ENCODE results near the gene NRTN. TPM values are rescaled to one million over a fixed set of nuclear protein-coding genes. Genes with fewer than 3 reads are reported as not detected.

Gene NRTN
- total and polyA plus RNA-seq, 7 experiments from 2014 or later: 0.19 to 1.0 (median 0.66) TPM; not detected in 1

DNA sequence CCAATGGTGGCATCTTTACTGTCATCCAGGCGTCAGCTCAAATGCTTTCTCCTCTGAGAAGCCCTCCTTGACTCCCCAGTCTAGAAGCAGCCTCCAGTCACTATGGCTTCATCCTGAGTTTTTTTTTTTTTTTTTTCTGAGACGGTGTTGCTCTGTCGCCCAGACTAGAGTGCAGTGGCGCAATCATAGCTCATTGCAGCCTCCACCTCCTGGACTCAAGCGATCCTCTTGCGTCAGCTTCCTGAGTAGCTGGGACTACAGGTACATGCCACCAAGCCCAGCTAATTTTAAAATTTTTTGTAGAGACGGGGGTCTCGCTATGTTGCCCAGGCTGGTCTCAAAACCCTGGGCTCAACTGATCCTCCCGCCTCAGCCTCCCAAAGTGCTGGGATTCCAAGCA is 4.2 kb downstream of the NRTN start:
- peaks cover 0 to 26% (median 0%) of the 10 kb centered on the region in 5 donors for H3K27me3 Mint-ChIP-seq
- no peak overlapping the region for H3K4me3 Mint-ChIP-seq
- Histone ChIP-seq H3K27ac (ENCODE audit: low read depth, low read length) (no peak overlapping the region), H3K27me3 (ENCODE audit: control insufficient read depth in 2 of 2, insufficient read depth in 2 of 2, low read length in 2 of 2) (no peaks in the 10 kb centered on the region), H3K36me3 (ENCODE audit: control insufficient read depth in 2 of 3, insufficient read depth in 3 of 3, low read length in 3 of 3) (no peaks in the 10 kb centered on the region), H3K4me1 (ENCODE audit: control insufficient read depth in 2 of 2, insufficient read depth in 2 of 2, low read length in 2 of 2) (peaks cover 4 to 6% of the 10 kb centered on the region in 2 donors), H3K9me3 (ENCODE audit: control insufficient read depth in 2 of 3, low read length in 3 of 3) (no peaks in the 10 kb centered on the region), H3K4me3 (ENCODE audit: low read length) (no peak overlapping the region)
- DNase-seq (no peak), ATAC-seq (no peak)
- no peaks in the 10 kb centered on the region for H3K9me3 Mint-ChIP-seq
- peaks cover 0 to 10% (median 5%) of the 10 kb centered on the region in 7 donors for H3K4me1 Mint-ChIP-seq
- POLR2A ChIA-PET: interaction anchor here (1.1 to 2.3 kb wide), 2 partner anchors 18 to 19 kb away, joined by 4 to 6 read pairs; no protein-coding TSS in a partner anchor
- H3K27ac Mint-ChIP-seq: peak overlapping the region in 1 of 9 donors; percentile 20
- intact Hi-C loops (cut with micrococcal nuclease): no loop called here
- CTCF ChIA-PET: interaction anchor here (0.9 kb wide), 1 partner anchor 214 kb away, joined by 3 read pairs; no protein-coding TSS in a partner anchor
- H3K36me3 Mint-ChIP-seq: no peaks in the 10 kb centered on the region

DNA sequence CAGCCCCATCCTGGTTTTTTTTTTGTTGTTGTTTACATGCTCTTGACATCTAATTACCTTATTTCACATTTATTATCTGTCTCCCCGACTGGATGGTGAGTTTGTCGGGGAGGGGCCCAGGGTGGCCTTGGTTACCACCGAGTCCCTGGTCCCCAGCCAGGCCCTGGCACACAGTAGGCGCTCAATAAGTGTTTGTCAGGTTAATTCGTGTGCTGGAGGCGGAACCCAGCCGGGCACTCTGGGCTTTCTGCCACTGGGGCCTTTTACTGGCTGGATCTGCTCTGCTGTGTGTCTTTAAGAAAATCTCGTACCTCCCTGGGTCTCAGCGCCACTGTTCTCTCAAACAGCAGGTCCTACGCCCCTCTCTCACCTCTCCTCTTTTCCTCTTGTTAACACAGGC is 4.6 kb downstream of the NRTN start:
- Histone ChIP-seq H3K4me1 (ENCODE audit: control insufficient read depth in 2 of 2, insufficient read depth in 2 of 2, low read length in 2 of 2) (peaks cover under 1 to 2% of the 10 kb centered on the region in 2 donors), H3K27me3 (ENCODE audit: control insufficient read depth in 2 of 2, insufficient read depth in 2 of 2, low read length in 2 of 2) (no peaks in the 10 kb centered on the region), H3K27ac (ENCODE audit: low read depth, low read length) (no peak overlapping the region), H3K9me3 (ENCODE audit: control insufficient read depth in 2 of 3, low read length in 3 of 3) (no peaks in the 10 kb centered on the region), H3K36me3 (ENCODE audit: control insufficient read depth in 2 of 3, insufficient read depth in 3 of 3, low read length in 3 of 3) (no peaks in the 10 kb centered on the region), H3K4me3 (ENCODE audit: low read length) (no peak overlapping the region)
- no peaks in the 10 kb centered on the region for H3K9me3 Mint-ChIP-seq
- POLR2A ChIA-PET: interaction anchor here (2.3 kb wide), 1 partner anchor 18 kb away, joined by 6 read pairs; no protein-coding TSS in a partner anchor
- H3K27ac Mint-ChIP-seq: peak overlapping the region in 1 of 9 donors; percentile 27
- ATAC-seq: no peak
- CTCF ChIA-PET: interaction anchor here (0.9 kb wide), 1 partner anchor 213 kb away, joined by 3 read pairs; no protein-coding TSS in a partner anchor
- peaks cover 0 to 6% (median 1%) of the 10 kb centered on the region in 7 donors for H3K4me1 Mint-ChIP-seq
- no peak overlapping the region for H3K4me3 Mint-ChIP-seq
- DNase-seq: no peak
- H3K36me3 Mint-ChIP-seq: no peaks in the 10 kb centered on the region
- peaks cover 0 to 22% (median 0%) of the 10 kb centered on the region in 5 donors for H3K27me3 Mint-ChIP-seq
- intact Hi-C loops (cut with micrococcal nuclease): no loop called here

DNA sequence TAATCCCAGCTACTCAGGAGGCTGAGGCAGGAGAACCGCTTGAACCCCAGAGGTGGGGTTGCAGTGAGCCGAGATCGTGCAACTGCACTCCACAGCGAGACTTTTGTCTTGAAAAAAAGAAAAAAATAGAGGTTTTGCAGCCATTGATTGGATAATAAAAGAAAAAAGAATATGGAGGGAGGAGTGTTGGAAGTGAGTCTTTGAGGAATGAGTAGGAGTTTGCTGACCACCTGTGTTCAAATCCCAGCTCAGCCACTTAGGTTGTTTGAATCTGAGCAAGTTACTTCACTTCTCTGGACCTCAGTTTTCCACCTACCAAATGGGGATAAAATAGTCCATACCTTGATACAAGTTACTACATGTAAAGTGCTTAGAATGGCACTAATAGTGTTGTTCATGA is 6.2 kb downstream of the NRTN start:
- Histone ChIP-seq H3K27me3 (ENCODE audit: control insufficient read depth in 2 of 2, insufficient read depth in 2 of 2, low read length in 2 of 2) (no peaks in the 10 kb centered on the region), H3K9me3 (ENCODE audit: control insufficient read depth in 2 of 3, low read length in 3 of 3) (no peaks in the 10 kb centered on the region), H3K4me3 (ENCODE audit: low read length) (no peak overlapping the region), H3K4me1 (ENCODE audit: control insufficient read depth in 2 of 2, insufficient read depth in 2 of 2, low read length in 2 of 2) (no peaks in the 10 kb centered on the region), H3K36me3 (ENCODE audit: control insufficient read depth in 2 of 3, insufficient read depth in 3 of 3, low read length in 3 of 3) (no peaks in the 10 kb centered on the region), H3K27ac (ENCODE audit: low read depth, low read length) (no peak overlapping the region)
- Mint-ChIP-seq H3K9me3 (no peaks in the 10 kb centered on the region), H3K36me3 (no peaks in the 10 kb centered on the region), H3K4me1 (peaks cover 0 to 3% (median 0%) of the 10 kb centered on the region in 7 donors), H3K27me3 (peaks cover 0 to 16% (median 0%) of the 10 kb centered on the region in 5 donors), H3K4me3 (no peak overlapping the region), H3K27ac (no peak overlapping the region)
- ChIA-PET CTCF (no interaction called here), POLR2A (interaction anchor here (0.6 to 2.3 kb wide), 2 partner anchors 16 to 1088 kb away, joined by 4 to 6 read pairs; no protein-coding TSS in a partner anchor)
- no peak for ATAC-seq
- intact Hi-C loops (cut with micrococcal nuclease): no loop called here
- no peak for DNase-seq

DNA sequence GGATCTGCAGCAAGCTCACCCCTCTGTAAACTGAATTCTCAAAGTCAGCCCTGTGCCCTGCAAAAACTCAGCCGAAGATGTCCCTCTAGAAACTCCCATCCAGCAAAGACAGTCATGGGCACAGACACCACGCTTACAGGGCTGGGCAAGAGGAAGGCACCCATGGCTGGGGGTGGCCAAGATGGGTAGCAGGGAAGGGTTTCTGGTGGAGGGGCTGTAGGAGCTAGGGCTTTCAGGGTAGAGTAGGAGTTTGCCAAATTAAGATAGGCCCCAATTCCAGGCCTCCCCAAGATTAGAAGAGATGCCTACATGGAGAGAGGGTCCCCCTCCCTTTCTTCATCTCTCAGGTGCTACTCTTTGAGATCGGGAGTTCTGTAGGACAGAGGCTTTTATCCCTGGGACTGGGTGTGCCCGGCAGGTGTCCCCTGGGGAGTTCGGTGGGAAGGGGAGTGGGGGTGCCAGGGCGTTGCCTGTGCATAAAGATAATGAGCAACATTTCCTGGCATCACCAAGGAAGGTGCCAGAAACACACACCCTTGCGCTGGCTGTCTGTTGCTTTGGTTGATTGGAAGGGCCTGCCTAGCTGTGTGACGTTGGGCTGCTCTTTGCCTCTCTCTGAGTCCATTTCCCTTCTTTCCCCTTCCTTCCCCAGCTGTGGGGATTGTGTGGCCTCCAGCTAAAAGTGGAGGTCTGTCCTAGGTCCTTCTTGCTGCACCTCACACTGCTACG is 9.4 kb downstream of the NRTN start:
- Histone ChIP-seq H3K4me1 (ENCODE audit: control insufficient read depth in 2 of 2, insufficient read depth in 2 of 2, low read length in 2 of 2) (no peaks in the 10 kb centered on the region), H3K4me3 (ENCODE audit: low read length) (no peak overlapping the region), H3K36me3 (ENCODE audit: control insufficient read depth in 2 of 3, insufficient read depth in 3 of 3, low read length in 3 of 3) (no peaks in the 10 kb centered on the region), H3K9me3 (ENCODE audit: control insufficient read depth in 2 of 3, low read length in 3 of 3) (no peaks in the 10 kb centered on the region), H3K27ac (ENCODE audit: low read depth, low read length) (no peak overlapping the region), H3K27me3 (ENCODE audit: control insufficient read depth in 2 of 2, insufficient read depth in 2 of 2, low read length in 2 of 2) (no peaks in the 10 kb centered on the region)
- Mint-ChIP-seq H3K4me1 (peaks cover 0 to 4% (median 0%) of the 10 kb centered on the region in 7 donors), H3K4me3 (no peak overlapping the region), H3K36me3 (no peaks in the 10 kb centered on the region), H3K9me3 (no peaks in the 10 kb centered on the region), H3K27me3 (peaks cover 0 to 11% (median 3%) of the 10 kb centered on the region in 5 donors), H3K27ac (no peak overlapping the region)
- DNase-seq (no peak), ATAC-seq (no peak)
- ChIA-PET CTCF (no interaction called here), POLR2A (no interaction called here)
- intact Hi-C loops (cut with micrococcal nuclease): no loop called here

DNA sequence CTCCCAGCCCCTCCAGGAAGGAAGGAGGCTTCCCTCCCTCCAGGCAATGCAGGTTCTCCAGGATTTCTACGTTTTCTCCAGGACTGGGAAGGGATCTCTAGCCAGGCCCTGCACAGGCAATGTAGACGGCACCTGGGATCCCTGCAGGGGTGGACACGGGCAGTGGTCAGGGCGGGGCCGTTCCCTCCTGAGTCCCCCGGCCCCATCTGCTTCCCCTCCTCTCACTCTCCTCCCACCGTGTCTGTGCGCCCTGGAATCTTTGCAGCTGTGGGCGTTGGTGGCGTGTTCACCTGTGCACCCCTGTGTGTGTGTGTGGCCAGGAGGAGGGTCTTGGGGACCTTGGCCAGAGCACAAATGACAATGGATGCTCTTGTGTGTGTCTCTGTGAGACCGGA is 10.0 kb downstream of the NRTN start:
- peaks cover 0 to 11% (median 3%) of the 10 kb centered on the region in 5 donors for H3K27me3 Mint-ChIP-seq
- H3K36me3 Mint-ChIP-seq: no peaks in the 10 kb centered on the region
- H3K9me3 Mint-ChIP-seq: no peaks in the 10 kb centered on the region
- no peak for ATAC-seq
- H3K27ac Mint-ChIP-seq: no peak overlapping the region
- H3K4me3 ChIP-seq (ENCODE audit: low read length): no peak overlapping the region
- H3K27ac ChIP-seq (ENCODE audit: low read depth, low read length): no peak overlapping the region
- intact Hi-C loops (cut with micrococcal nuclease): no loop called here
- no peak for DNase-seq
- peaks cover 0 to 4% (median 0%) of the 10 kb centered on the region in 7 donors for H3K4me1 Mint-ChIP-seq
- CTCF ChIA-PET: no interaction called here
- H3K27me3 ChIP-seq (ENCODE audit: control insufficient read depth in 2 of 2, insufficient read depth in 2 of 2, low read length in 2 of 2): no peaks in the 10 kb centered on the region
- no peaks in the 10 kb centered on the region for H3K36me3 ChIP-seq (ENCODE audit: control insufficient read depth in 2 of 3, insufficient read depth in 3 of 3, low read length in 3 of 3)
- H3K9me3 ChIP-seq (ENCODE audit: control insufficient read depth in 2 of 3, low read length in 3 of 3): no peaks in the 10 kb centered on the region
- no peak overlapping the region for H3K4me3 Mint-ChIP-seq
- POLR2A ChIA-PET: no interaction called here
- no peaks in the 10 kb centered on the region for H3K4me1 ChIP-seq (ENCODE audit: control insufficient read depth in 2 of 2, insufficient read depth in 2 of 2, low read length in 2 of 2)

DNA sequence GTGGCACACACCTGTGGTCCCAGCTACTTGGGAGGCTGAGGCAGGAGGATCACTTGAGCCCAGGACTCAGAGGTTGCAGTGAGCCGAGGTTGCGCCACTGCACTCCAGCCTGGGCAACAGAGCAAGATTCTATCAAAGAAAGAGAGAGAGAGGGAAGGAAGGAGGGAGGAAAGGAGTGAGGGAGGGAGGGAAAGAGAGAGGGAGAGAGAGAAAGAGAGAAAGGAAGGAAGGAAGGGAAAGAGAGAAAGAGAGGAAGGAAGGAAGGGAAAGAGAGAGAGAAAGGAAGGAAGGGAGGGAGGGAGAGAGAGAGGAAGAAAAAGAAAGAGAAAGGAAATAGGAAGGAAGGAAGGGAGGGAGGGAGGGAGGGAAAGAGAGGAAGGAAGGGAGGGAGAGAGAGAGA is 12.4 kb downstream of the NRTN start:
- POLR2A ChIA-PET: no interaction called here

More for the DNA sequence above, 12.4 kb downstream of the NRTN start:
- Mint-ChIP-seq H3K9me3 (peaks cover 0 to 2% (median 0%) of the 10 kb centered on the region in 11 donors), H3K4me3 (no peak overlapping the region), H3K27me3 (peaks cover 0 to 11% (median 3%) of the 10 kb centered on the region in 5 donors), H3K27ac (peak overlapping the region in 1 of 9 donors; percentile 19), H3K4me1 (peaks cover 0 to 5% (median 0%) of the 10 kb centered on the region in 7 donors), H3K36me3 (no peaks in the 10 kb centered on the region)
- Histone ChIP-seq H3K9me3 (ENCODE audit: control insufficient read depth in 2 of 3, low read length in 3 of 3) (no peaks in the 10 kb centered on the region), H3K4me3 (ENCODE audit: low read length) (no peak overlapping the region), H3K27me3 (ENCODE audit: control insufficient read depth in 2 of 2, insufficient read depth in 2 of 2, low read length in 2 of 2) (no peaks in the 10 kb centered on the region), H3K36me3 (ENCODE audit: control insufficient read depth in 2 of 3, insufficient read depth in 3 of 3, low read length in 3 of 3) (no peaks in the 10 kb centered on the region), H3K27ac (ENCODE audit: low read depth, low read length) (no peak overlapping the region), H3K4me1 (ENCODE audit: control insufficient read depth in 2 of 2, insufficient read depth in 2 of 2, low read length in 2 of 2) (no peaks in the 10 kb centered on the region)
- DNase-seq (no peak), ATAC-seq (no peak)
- intact Hi-C loops (cut with micrococcal nuclease): no loop called here
- CTCF ChIA-PET: no interaction called here
